ENCODE measurements around the gene WTIP. TPM values are rescaled to one million over a fixed set of nuclear protein-coding genes. Genes with fewer than 3 reads are reported as not detected.

The WTIP gene
- 8.4 TPM for total RNA-seq (2021; ENCODE audit: unreplicated experiment)
- 8.3 and 9.0 TPM in 2 replicates for polyA plus RNA-seq (2012)
- Bru-seq, nascent RNA = percentile 54 among the genes with signal in this experiment
- percentile 55 among the genes with signal in this experiment for BruChase-seq, experiment 1, labeled RNA remaining after a 6-hour chase
- BruChase-seq, experiment 2, labeled RNA remaining after a 2-hour chase = percentile 56 among the genes with signal in this experiment
- long read RNA-seq, full-length matches to known transcripts = 10 of 18 reads
- long read RNA-seq, partial matches to known transcripts = 1 of 18 reads
- long read RNA-seq, other reads (novel, unspliced or antisense) = 7 of 18 reads

- H3K4me1 ChIP-seq (ENCODE audit: control insufficient read depth in 1 of 2, insufficient read depth in 2 of 2, low read length in 2 of 2) = peaks cover 3 to 6% of the 10 kb centered on the region in 2 experiments; a peak in 3 of 4 replicates
- H3K79me2 ChIP-seq (ENCODE audit: insufficient read depth, low read length) = peaks cover 6% of the 10 kb centered on the region; the same call in 1 of the 2 replicates
- no peaks in the 10 kb centered on the region for H3K36me3 ChIP-seq (ENCODE audit: control insufficient read depth in 1 of 2, insufficient read depth in 2 of 2, low read length in 2 of 2)
- DNase-seq (ENCODE audit: low read depth, low spot score) = peak; percentile 18
- intact Hi-C loops (cut with micrococcal nuclease) = no loop called here
- no peaks in the 10 kb centered on the region for H4K20me1 ChIP-seq (ENCODE audit: insufficient read depth)
- TF ChIP-seq MAX (IDR thresholded peaks at IDR 0.05) (peak; percentile 51; the same call in 1 of the 2 replicates), EGR1 (IDR thresholded peaks at IDR 0.05; ENCODE audit: low read depth) (peak; percentile 76; the same call in 1 of the 2 replicates), ZNF274 (IDR thresholded peaks at IDR 0.05; ENCODE audit: low read depth, low read length) (no peak), TCF7L2 (IDR thresholded peaks at IDR 0.05; ENCODE audit: borderline replicate concordance, extremely low read depth, insufficient read depth, insufficient read length) (peak; percentile 48), SIN3A (IDR thresholded peaks at IDR 0.05; ENCODE audit: low read depth) (no peak), POLR2AphosphoS5 (IDR thresholded peaks at IDR 0.05; ENCODE audit: low read depth, low read length) (peak; percentile 39; the same call in 1 of the 2 replicates), ZFX (IDR thresholded peaks at IDR 0.05) (peak; percentile 34; the same call in 1 of the 2 replicates)
- H3K27ac ChIP-seq (ENCODE audit: low read depth, low read length) = peak within 1 kb of the TSS; percentile 52; the same call in 1 of the 2 replicates
- CTCF ChIA-PET = no interaction called here
- peak within 1 kb of the TSS; percentile 28 to 48 for H3K4me3 ChIP-seq (replicated peaks in 1 of 2; ENCODE audit: low read depth in 1 of 2, low read length in 2 of 2)
- peak within 1 kb of the TSS; percentile 69 for H3K4me2 ChIP-seq (ENCODE audit: low read length)
- BruUV-seq (replicated peaks) = no TSS peak
- H3K27me3 ChIP-seq (ENCODE audit: insufficient read depth, low read length) = no peaks in the 10 kb centered on the region
- RAD21 ChIA-PET (ENCODE audit: low non-redundant PET in 1 of 2, low total read pairs in 2 of 2, uncharacterized antibody in 2 of 2, unreplicated experiment in 2 of 2) = no interaction called here
- peak within 1 kb of the TSS; percentile 51 for H3K9ac ChIP-seq (ENCODE audit: low read length)
- H3K9me2 ChIP-seq (ENCODE audit: insufficient read depth) = no peaks in the 10 kb centered on the region
- no peaks in the 10 kb centered on the region for H3K9me3 ChIP-seq (ENCODE audit: control insufficient read depth in 1 of 2, insufficient read depth in 1 of 2, low read depth in 1 of 2, low read length in 2 of 2)
- ATAC-seq = peak; percentile 80
- POLR2A ChIA-PET = interaction anchor here (0.6 kb wide), 1 partner anchor 283 kb away, joined by 3 read pairs; no protein-coding TSS in a partner anchor
- no peak within 1 kb of the TSS for H2AFZ ChIP-seq (ENCODE audit: low read depth, low read length, poor library complexity, severe bottlenecking)
Observed at GRCh38 chr19:34480971-34481841, at the start of gene WTIP. WTIP (plus strand) TSS chr19:34481758; CDS start chr19:34481975, 217 bp downstream.

Measured in HCT116 (cell line).